WTC11 (cell line): ENCODE measurements around the gene NT5DC1. TPM values are rescaled to one million over a fixed set of nuclear protein-coding genes. Genes with fewer than 3 reads are reported as not detected.

Experiments
- ATAC-seq: fragments of 200-7000 bp; cut with Tn5 transposase; 2 replicates; pipeline ENCODE4 v1.10.0; 2021; ENCODE audit warnings: mild to moderate bottlenecking, moderate library complexity
- CTCF ChIA-PET: fragments of 300-600 bp; sonication (Branson Sonifier 250); formaldehyde crosslinking; loops from one replicate; lab custom pipeline; 2021; ENCODE audit warnings: antibody characterized with exemption; lab: Charles Lee
- POLR2A ChIA-PET: fragments of 350-600 bp; sonication (Branson Sonifier 250); formaldehyde crosslinking; loops from one replicate; lab custom pipeline; 2021; ENCODE audit warnings: antibody characterized with exemption; lab: Charles Lee
- DNase-seq: peaks from one replicate; pipeline ENCODE4 v3.0.0; 2021; ENCODE audit warnings: low spot score
- H3K27ac Mint-ChIP-seq: 2 replicates; pipeline ENCODE4 v1.8.0; 2021; ENCODE audit warnings: mixed read lengths
- H3K27me3 Mint-ChIP-seq: 2 replicates; pipeline ENCODE4 v1.8.0; 2021; ENCODE audit warnings: low read depth, mild to moderate bottlenecking, moderate library complexity, mixed read lengths
- H3K36me3 Mint-ChIP-seq: 2 replicates; pipeline ENCODE4 v1.8.0; 2021; ENCODE audit warnings: mixed read lengths
- H3K4me1 Mint-ChIP-seq: 2 replicates; pipeline ENCODE4 v1.8.0; 2022; ENCODE audit warnings: mixed read lengths
- H3K4me3 Mint-ChIP-seq: 2 replicates; pipeline ENCODE4 v1.8.0; 2021; ENCODE audit warnings: mild to moderate bottlenecking, moderate library complexity, mixed read lengths
- H3K9me3 Mint-ChIP-seq: 2 replicates; pipeline ENCODE4 v1.8.0; 2021; ENCODE audit warnings: mixed read lengths
- ARID4B ChIP-seq: sonication (generic); formaldehyde crosslinking; IDR thresholded peaks from 2 replicates; pipeline ENCODE4 v1.8.0; 2023; ENCODE audit warnings: missing genetic modification reagents, mild to moderate bottlenecking, borderline replicate concordance
- ATF2 ChIP-seq: sonication (generic); formaldehyde crosslinking; IDR thresholded peaks from 2 replicates; pipeline ENCODE4 v1.8.1; 2022; ENCODE audit warnings: low read depth, missing genetic modification reagents, borderline replicate concordance
- ATF3 ChIP-seq: sonication (generic); formaldehyde crosslinking; conservative IDR thresholded peaks from 2 replicates; pipeline ENCODE4 v1.8.1; 2022; ENCODE audit warnings: mild to moderate bottlenecking, missing genetic modification reagents
- ATF6 ChIP-seq: sonication (generic); formaldehyde crosslinking; IDR thresholded peaks from 2 replicates; pipeline ENCODE4 v1.8.1; 2023; ENCODE audit warnings: mild to moderate bottlenecking, missing genetic modification reagents
- EMX1 ChIP-seq: fragments of 250-450 bp; sonication (Bioruptor Pico); IDR thresholded peaks from 2 replicates; pipeline ENCODE4 v1.8.0; 2021; ENCODE audit warnings: mild to moderate bottlenecking
- ERG ChIP-seq: fragments of 250-450 bp; sonication (Bioruptor Pico); IDR thresholded peaks from 2 replicates; pipeline ENCODE4 v1.8.0; 2021; ENCODE audit warnings: mild to moderate bottlenecking
- MLX ChIP-seq: sonication (generic); formaldehyde crosslinking; IDR thresholded peaks from 2 replicates; pipeline ENCODE4 v1.8.1; 2023; ENCODE audit warnings: mild to moderate bottlenecking, missing genetic modification reagents, moderate library complexity
- MYBL2 ChIP-seq: sonication (generic); formaldehyde crosslinking; IDR thresholded peaks from 2 replicates; pipeline ENCODE4 v1.8.1; 2023; ENCODE audit warnings: mild to moderate bottlenecking, moderate library complexity, missing genetic modification reagents
- NFYB ChIP-seq: sonication (generic); formaldehyde crosslinking; conservative IDR thresholded peaks from 2 replicates; pipeline ENCODE4 v1.8.0; 2022; ENCODE audit warnings: low read depth, missing genetic modification reagents
- NR3C1 ChIP-seq: sonication (generic); formaldehyde crosslinking; conservative IDR thresholded peaks from 2 replicates; pipeline ENCODE4 v1.8.1; 2023; ENCODE audit warnings: low read depth, mild to moderate bottlenecking, missing genetic modification reagents
- PRDM15 ChIP-seq: sonication (generic); formaldehyde crosslinking; IDR thresholded peaks from 2 replicates; pipeline ENCODE4 v1.8.0; 2022; ENCODE audit warnings: missing genetic modification reagents
- SOX15 ChIP-seq: fragments of 250-450 bp; sonication (Bioruptor Pico); IDR thresholded peaks from 2 replicates; pipeline ENCODE4 v1.9.0; 2021; ENCODE audit warnings: mild to moderate bottlenecking
- ZBTB43 ChIP-seq: sonication (generic); formaldehyde crosslinking; IDR thresholded peaks from 2 replicates; pipeline ENCODE4 v1.8.1; 2023; ENCODE audit warnings: mild to moderate bottlenecking, missing genetic modification reagents
- ZMAT4 ChIP-seq: fragments of 250-450 bp; sonication (Bioruptor Pico); IDR thresholded peaks from 2 replicates; pipeline ENCODE4 v1.9.0; 2021; ENCODE audit warnings: mild to moderate bottlenecking
- ZNF317 ChIP-seq: sonication (generic); formaldehyde crosslinking; IDR thresholded peaks from 2 replicates; pipeline ENCODE4 v1.8.1; 2023; ENCODE audit warnings: low read depth, mild to moderate bottlenecking, moderate library complexity, missing genetic modification reagents, borderline replicate concordance
- ZNF671 ChIP-seq: fragments of 250-450 bp; sonication (Bioruptor Pico); IDR thresholded peaks from 2 replicates; pipeline ENCODE4 v1.8.0; 2021; ENCODE audit warnings: mild to moderate bottlenecking
- total RNA-seq: library from RNA; stranded (reverse); gene quantifications from 3 replicates; pipeline ENCODE4 v1.2.3, GENCODE V29; 2021

Gene NT5DC1
- total RNA-seq, 1 experiment from 2014 or later = 67.9 TPM

- CTCF ChIA-PET = interaction anchor here (1.5 kb wide), 1 partner anchor 13 kb away, joined by 5 read pairs; no protein-coding TSS in a partner anchor
- H3K4me1 Mint-ChIP-seq = peaks cover 3% of the 10 kb centered on the region; the same call in 1 of the 2 replicates
- no peak overlapping the region for H3K4me3 Mint-ChIP-seq
- TF ChIP-seq ATF6 (CRISPR knock-in tag) = no peak
- TF ChIP-seq, all 79 proteins: peak for 0
- Mint-ChIP-seq H3K36me3 (no peaks in the 10 kb centered on the region), H3K9me3 (no peaks in the 10 kb centered on the region), H3K27ac (no peak overlapping the region), H3K27me3 (no peaks in the 10 kb centered on the region)
- DNase-seq (no peak), ATAC-seq (no peak)
- POLR2A ChIA-PET = no interaction called here
These were observed 104.6 kb downstream of the NT5DC1 start for GRCh38 chr6:116205281-116205680.

GRCh38 chr6:116206231-116206903 lies 105.7 kb downstream of the NT5DC1 start:
- ChIA-PET POLR2A (no interaction called here), CTCF (interaction anchor here (0.8 to 1.5 kb wide), 3 partner anchors 12 to 94 kb away, joined by 3 to 5 read pairs (median 4); no protein-coding TSS in a partner anchor)
- no peaks in the 10 kb centered on the region for H3K9me3 Mint-ChIP-seq
- ATAC-seq (no peak), DNase-seq (no peak)
- no peak overlapping the region for H3K27ac Mint-ChIP-seq
- H3K4me3 Mint-ChIP-seq = no peak overlapping the region
- H3K36me3 Mint-ChIP-seq = no peaks in the 10 kb centered on the region
- H3K27me3 Mint-ChIP-seq = no peaks in the 10 kb centered on the region
- H3K4me1 Mint-ChIP-seq = peaks cover 3% of the 10 kb centered on the region; the same call in 1 of the 2 replicates
- no peak for TF ChIP-seq NFYB (CRISPR knock-in tag)
- no peak for TF ChIP-seq PRDM15 (CRISPR knock-in tag)
- no peak for TF ChIP-seq NR3C1 (CRISPR knock-in tag)
- TF ChIP-seq ERG (CRISPR knock-in tag) = no peak
- TF ChIP-seq ATF3 = no peak
- TF ChIP-seq MYBL2 = no peak
- TF ChIP-seq SOX15 (CRISPR knock-in tag) = no peak
- TF ChIP-seq ARID4B (CRISPR knock-in tag) = no peak
- no peak for TF ChIP-seq ZNF671
- TF ChIP-seq EMX1 (CRISPR knock-in tag) = no peak
- no peak for TF ChIP-seq ZMAT4 (CRISPR knock-in tag)
- no peak for TF ChIP-seq MLX (CRISPR knock-in tag)
- TF ChIP-seq ATF2 (CRISPR knock-in tag) = no peak
- TF ChIP-seq ZBTB43 (CRISPR knock-in tag) = no peak
- TF ChIP-seq ZNF317 = no peak
